ENCODE results near the gene COL18A1. TPM values are rescaled to one million over a fixed set of nuclear protein-coding genes. Genes with fewer than 3 reads are reported as not detected.
A peak's percentile ranks its signal among the peaks of the same experiment; 100 is the strongest.

The COL18A1 gene
- total and polyA plus RNA-seq, 3 experiments from 2014 or later = 1.9 to 4.7 (median 2.2) TPM

DNA sequence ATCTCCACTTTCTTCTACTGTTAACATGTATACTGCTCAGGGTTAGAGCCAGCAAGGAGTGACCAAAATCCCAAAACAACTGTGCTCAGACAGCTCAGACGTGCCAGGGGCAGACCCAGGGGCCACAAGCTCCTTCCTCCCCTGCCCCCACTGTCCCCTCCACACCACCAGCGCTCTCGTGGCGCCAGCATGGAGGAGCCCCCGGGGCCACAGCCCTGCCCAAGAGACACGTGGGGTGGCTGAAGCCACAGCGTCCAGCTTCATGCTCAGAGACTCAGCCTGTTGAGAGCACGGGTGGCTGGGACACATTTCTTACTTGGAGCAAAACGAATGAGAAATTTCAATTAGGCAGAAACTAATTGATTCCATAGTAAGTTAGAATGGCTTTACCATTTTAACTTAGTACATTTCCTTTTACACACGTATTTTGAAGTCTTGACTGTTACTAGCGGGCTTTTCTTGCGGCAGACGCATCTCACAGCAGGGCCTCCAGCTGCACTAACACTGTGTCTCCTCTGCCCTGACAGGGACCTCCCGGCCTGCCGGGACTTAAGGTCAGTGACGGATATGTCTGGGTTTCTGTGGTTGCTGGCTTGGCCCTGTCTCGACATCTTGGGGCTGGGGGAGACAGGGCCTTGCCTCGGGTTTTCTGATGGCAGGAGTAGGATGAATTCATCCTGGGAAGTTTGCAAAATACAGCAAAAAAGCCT is 83.1 kb downstream of the COL18A1 start:
- Mint-ChIP-seq H3K4me1 (peaks cover 9 to 17% (median 17%) of the 10 kb centered on the region in 3 donors), H3K4me3 (no peak overlapping the region), H3K27ac (peak overlapping the region in 1 of 8 donors; percentile 19), H3K9me3 (no peaks in the 10 kb centered on the region), H3K27me3 (no peaks in the 10 kb centered on the region), H3K36me3 (peaks cover 0 to 3% (median 0%) of the 10 kb centered on the region in 3 donors)
- Histone ChIP-seq H3K4me3 (ENCODE audit: low read length) (no peak overlapping the region), H3K27ac (ENCODE audit: low read depth, low read length) (no peak overlapping the region), H3K36me3 (ENCODE audit: insufficient read depth, low read length) (no peaks in the 10 kb centered on the region), H3K9me3 (ENCODE audit: low read length) (no peaks in the 10 kb centered on the region), H3K4me1 (ENCODE audit: insufficient read depth, low read length) (peaks cover 4% of the 10 kb centered on the region), H3K27me3 (ENCODE audit: insufficient read depth, low read length, poor library complexity, severe bottlenecking) (no peaks in the 10 kb centered on the region)
- no peak for DNase-seq
- ChIA-PET CTCF (no interaction called here), POLR2A (no interaction called here)

DNA sequence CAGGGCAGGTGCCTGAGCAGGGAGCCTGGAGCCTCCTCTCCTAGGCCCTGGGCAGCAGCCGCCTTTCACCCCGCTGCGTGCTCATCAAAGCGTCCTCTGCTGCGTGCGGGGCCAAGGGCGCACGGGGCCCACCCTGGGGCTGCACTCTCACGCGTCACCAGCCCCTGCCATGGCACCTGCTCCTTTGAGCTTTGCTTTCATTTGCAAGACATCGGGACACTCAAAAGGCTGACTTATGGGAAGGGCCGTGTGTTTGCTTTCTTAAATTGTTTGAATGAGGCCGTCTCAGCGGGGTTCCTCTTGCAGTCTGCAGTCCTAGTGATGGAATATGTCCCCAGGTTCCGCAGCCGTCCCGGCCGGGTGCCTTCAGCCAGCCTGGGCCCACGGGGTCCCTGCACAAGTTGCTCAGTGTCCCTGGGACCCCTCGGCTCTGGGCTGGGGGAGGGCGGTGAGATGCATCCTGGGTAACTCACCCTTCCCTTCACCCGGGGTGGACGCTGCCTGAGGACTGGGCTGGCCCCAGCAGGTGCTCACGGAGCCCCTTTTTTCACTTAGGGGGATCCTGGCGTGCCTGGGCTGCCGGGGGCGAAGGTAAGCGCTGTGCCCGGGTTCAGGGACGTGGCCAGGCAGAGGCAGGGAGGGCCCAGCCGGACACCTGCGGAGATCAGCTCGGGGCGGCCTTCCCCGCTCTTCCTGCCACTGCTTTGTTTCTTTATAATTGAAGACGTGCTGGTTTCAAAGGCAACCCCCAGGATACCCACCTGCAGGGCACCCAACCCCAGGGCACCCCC is 84.2 kb downstream of the COL18A1 start:
- Mint-ChIP-seq H3K9me3 (no peaks in the 10 kb centered on the region), H3K36me3 (peaks cover 0 to 3% (median 0%) of the 10 kb centered on the region in 3 donors), H3K4me1 (peaks cover 3 to 8% (median 6%) of the 10 kb centered on the region in 3 donors), H3K4me3 (no peak overlapping the region), H3K27ac (no peak overlapping the region), H3K27me3 (no peaks in the 10 kb centered on the region)
- H3K36me3 ChIP-seq (ENCODE audit: insufficient read depth, low read length) = no peaks in the 10 kb centered on the region
- DNase-seq = no peak
- H3K27me3 ChIP-seq (ENCODE audit: insufficient read depth, low read length, poor library complexity, severe bottlenecking) = no peaks in the 10 kb centered on the region
- no peaks in the 10 kb centered on the region for H3K9me3 ChIP-seq (ENCODE audit: low read length)
- no peak overlapping the region for H3K27ac ChIP-seq (ENCODE audit: low read depth, low read length)
- POLR2A ChIA-PET = no interaction called here
- peaks cover 4% of the 10 kb centered on the region for H3K4me1 ChIP-seq (ENCODE audit: insufficient read depth, low read length)
- CTCF ChIA-PET = no interaction called here
- no peak overlapping the region for H3K4me3 ChIP-seq (ENCODE audit: low read length)

DNA sequence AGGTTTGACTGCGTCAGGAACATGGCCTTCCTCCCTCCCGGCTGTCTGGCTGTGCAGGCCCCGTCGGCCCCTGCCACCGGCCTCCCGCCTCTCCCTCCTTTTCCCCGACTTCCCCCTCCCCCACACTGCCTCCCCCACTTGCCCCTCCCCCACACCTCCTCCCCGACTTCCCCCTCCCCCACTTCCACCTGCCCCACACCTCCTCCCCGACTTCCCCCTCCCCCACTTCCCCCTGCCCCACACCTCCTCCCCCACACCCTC is 84.7 kb downstream of the COL18A1 start:
- Mint-ChIP-seq H3K36me3 (peaks cover 0 to under 1% (median 0%) of the 10 kb centered on the region in 3 donors), H3K9me3 (no peaks in the 10 kb centered on the region), H3K4me3 (no peak overlapping the region), H3K27ac (no peak overlapping the region), H3K4me1 (peaks cover 0 to 3% (median under 1%) of the 10 kb centered on the region in 3 donors), H3K27me3 (no peaks in the 10 kb centered on the region)
- CTCF ChIA-PET = no interaction called here
- H3K4me3 ChIP-seq (ENCODE audit: low read length) = no peak overlapping the region
- H3K27me3 ChIP-seq (ENCODE audit: insufficient read depth, low read length, poor library complexity, severe bottlenecking) = no peaks in the 10 kb centered on the region
- peaks cover 4% of the 10 kb centered on the region for H3K4me1 ChIP-seq (ENCODE audit: insufficient read depth, low read length)
- POLR2A ChIA-PET = no interaction called here
- DNase-seq = no peak
- H3K36me3 ChIP-seq (ENCODE audit: insufficient read depth, low read length) = no peaks in the 10 kb centered on the region
- H3K27ac ChIP-seq (ENCODE audit: low read depth, low read length) = no peak overlapping the region
- no peaks in the 10 kb centered on the region for H3K9me3 ChIP-seq (ENCODE audit: low read length)

DNA sequence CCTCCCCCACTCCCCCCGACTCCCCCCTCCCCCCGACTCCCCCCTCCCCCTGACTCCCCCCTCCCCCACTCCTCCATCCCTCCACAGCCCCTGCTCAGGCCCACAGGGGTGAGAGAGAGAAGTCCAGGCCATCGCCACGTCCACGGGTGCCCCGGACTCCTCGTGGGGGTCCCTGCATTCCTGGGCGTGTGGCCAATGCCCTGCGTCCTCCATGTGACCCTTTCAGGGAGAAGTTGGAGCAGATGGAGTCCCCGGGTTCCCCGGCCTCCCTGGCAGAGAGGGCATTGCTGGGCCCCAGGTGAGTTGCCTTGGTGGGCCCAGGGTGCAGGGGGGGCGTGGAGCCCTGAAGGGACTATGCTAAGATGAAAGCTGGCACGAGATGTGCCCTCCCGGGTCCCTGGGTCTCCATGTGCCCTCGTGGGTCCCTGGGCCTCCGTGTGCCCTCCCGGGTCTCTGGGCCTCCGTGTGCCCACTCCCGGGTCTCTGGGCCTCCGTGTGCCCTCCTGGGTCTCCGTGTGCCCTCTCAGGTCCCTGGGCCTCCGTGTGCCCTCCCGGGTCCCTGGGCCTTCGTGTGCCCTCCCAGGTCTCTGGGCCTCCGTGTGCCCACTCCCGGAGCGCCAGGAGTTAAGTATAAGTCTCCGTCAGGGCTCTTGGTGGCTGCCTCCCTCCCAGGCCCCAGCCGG is 85.2 kb downstream of the COL18A1 start:
- no peak overlapping the region for H3K4me3 Mint-ChIP-seq
- H3K9me3 Mint-ChIP-seq = no peaks in the 10 kb centered on the region
- H3K27ac Mint-ChIP-seq = no peak overlapping the region
- H3K4me1 Mint-ChIP-seq = peaks cover 0 to 3% (median 0%) of the 10 kb centered on the region in 3 donors
- Histone ChIP-seq H3K9me3 (ENCODE audit: low read length) (no peaks in the 10 kb centered on the region), H3K4me1 (ENCODE audit: insufficient read depth, low read length) (peaks cover 4% of the 10 kb centered on the region), H3K27ac (ENCODE audit: low read depth, low read length) (no peak overlapping the region), H3K4me3 (ENCODE audit: low read length) (no peak overlapping the region), H3K36me3 (ENCODE audit: insufficient read depth, low read length) (no peaks in the 10 kb centered on the region), H3K27me3 (ENCODE audit: insufficient read depth, low read length, poor library complexity, severe bottlenecking) (no peaks in the 10 kb centered on the region)
- H3K27me3 Mint-ChIP-seq = no peaks in the 10 kb centered on the region
- H3K36me3 Mint-ChIP-seq = no peaks in the 10 kb centered on the region
- POLR2A ChIA-PET = no interaction called here
- CTCF ChIA-PET = no interaction called here
- no peak for DNase-seq

DNA sequence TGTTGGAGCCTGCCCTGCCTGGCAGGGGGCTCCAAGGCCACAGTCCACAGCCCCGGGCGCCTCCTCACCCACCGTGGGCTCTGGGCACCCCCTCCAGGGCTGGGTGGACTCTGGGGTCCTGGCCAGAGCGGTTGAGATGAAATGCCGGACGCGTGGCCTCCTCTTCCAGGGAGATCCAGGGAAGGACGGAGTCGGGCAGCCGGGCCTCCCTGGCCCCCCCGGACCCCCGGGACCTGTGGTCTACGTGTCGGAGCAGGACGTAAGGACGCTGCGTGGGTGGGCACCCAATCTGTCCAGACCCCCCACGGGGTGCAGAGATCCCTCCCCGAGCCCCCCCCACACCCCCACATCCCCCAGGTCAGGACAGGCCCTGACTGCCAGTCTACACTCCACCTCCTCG is 86.1 kb downstream of the COL18A1 start:
- Mint-ChIP-seq H3K27ac (no peak overlapping the region), H3K27me3 (no peaks in the 10 kb centered on the region), H3K36me3 (no peaks in the 10 kb centered on the region), H3K4me1 (peaks cover 0 to 3% (median 0%) of the 10 kb centered on the region in 3 donors), H3K4me3 (no peak overlapping the region), H3K9me3 (no peaks in the 10 kb centered on the region)
- Histone ChIP-seq H3K27ac (ENCODE audit: low read depth, low read length) (no peak overlapping the region), H3K27me3 (ENCODE audit: insufficient read depth, low read length, poor library complexity, severe bottlenecking) (no peaks in the 10 kb centered on the region), H3K9me3 (ENCODE audit: low read length) (no peaks in the 10 kb centered on the region), H3K4me3 (ENCODE audit: low read length) (no peak overlapping the region), H3K4me1 (ENCODE audit: insufficient read depth, low read length) (peaks cover 4% of the 10 kb centered on the region), H3K36me3 (ENCODE audit: insufficient read depth, low read length) (no peaks in the 10 kb centered on the region)
- POLR2A ChIA-PET = no interaction called here
- CTCF ChIA-PET = no interaction called here
- DNase-seq = no peak

DNA sequence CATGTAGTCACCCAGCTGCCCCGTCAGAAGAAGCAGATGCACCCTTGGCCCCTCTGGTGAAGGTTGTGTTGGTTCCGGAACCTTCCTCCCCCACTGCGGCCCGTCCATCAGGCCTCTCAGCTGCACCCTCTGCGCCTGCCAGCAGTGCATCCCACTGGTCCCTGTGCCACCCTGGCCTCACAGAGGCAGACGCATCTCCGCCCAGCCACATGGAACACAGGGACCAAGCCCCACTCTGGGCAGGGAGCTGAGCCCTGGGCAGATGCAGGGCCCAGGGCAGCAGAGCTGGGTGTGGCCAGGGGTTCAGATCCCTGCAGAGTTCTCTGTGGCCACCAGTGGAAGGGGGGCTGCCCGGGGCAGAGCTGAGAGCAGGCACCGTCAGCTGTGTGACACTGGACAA is 86.7 kb downstream of the COL18A1 start:
- no peak for DNase-seq
- ChIA-PET CTCF (no interaction called here), POLR2A (no interaction called here)
- Mint-ChIP-seq H3K27me3 (no peaks in the 10 kb centered on the region), H3K4me3 (no peak overlapping the region), H3K27ac (no peak overlapping the region), H3K4me1 (peaks cover 0 to 3% (median 0%) of the 10 kb centered on the region in 3 donors), H3K9me3 (no peaks in the 10 kb centered on the region), H3K36me3 (no peaks in the 10 kb centered on the region)
- Histone ChIP-seq H3K4me1 (ENCODE audit: insufficient read depth, low read length) (peaks cover 4% of the 10 kb centered on the region), H3K9me3 (ENCODE audit: low read length) (no peaks in the 10 kb centered on the region), H3K27ac (ENCODE audit: low read depth, low read length) (no peak overlapping the region), H3K36me3 (ENCODE audit: insufficient read depth, low read length) (no peaks in the 10 kb centered on the region), H3K4me3 (ENCODE audit: low read length) (no peak overlapping the region), H3K27me3 (ENCODE audit: insufficient read depth, low read length, poor library complexity, severe bottlenecking) (no peaks in the 10 kb centered on the region)

DNA sequence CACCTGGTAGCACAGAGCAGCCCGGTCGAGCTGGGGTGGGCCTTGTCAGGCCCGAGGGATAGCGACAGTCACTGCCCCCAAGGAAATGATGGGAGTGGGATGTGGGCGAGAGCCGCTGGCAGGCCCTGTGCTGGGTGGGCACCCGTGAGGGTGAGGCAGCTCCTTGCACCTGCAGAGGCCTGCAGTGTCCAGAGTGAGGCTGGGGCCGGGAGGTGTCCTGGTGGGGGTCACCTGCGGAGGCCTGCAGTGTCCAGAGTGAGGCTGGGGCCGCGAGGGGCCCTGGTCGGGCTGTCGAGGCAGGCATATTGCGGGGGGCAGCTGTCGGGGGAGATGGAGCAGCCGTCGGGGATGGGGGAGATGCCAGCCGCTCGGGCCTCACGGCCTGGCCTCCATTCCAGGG is 87.8 kb downstream of the COL18A1 start:
- Mint-ChIP-seq H3K27ac (no peak overlapping the region), H3K4me3 (no peak overlapping the region), H3K9me3 (no peaks in the 10 kb centered on the region), H3K4me1 (peaks cover 0 to 3% (median 0%) of the 10 kb centered on the region in 3 donors), H3K36me3 (no peaks in the 10 kb centered on the region), H3K27me3 (no peaks in the 10 kb centered on the region)
- no peak for DNase-seq
- Histone ChIP-seq H3K9me3 (ENCODE audit: low read length) (no peaks in the 10 kb centered on the region), H3K27me3 (ENCODE audit: insufficient read depth, low read length, poor library complexity, severe bottlenecking) (no peaks in the 10 kb centered on the region), H3K27ac (ENCODE audit: low read depth, low read length) (no peak overlapping the region), H3K4me3 (ENCODE audit: low read length) (no peak overlapping the region), H3K4me1 (ENCODE audit: insufficient read depth, low read length) (peaks cover 4% of the 10 kb centered on the region), H3K36me3 (ENCODE audit: insufficient read depth, low read length) (no peaks in the 10 kb centered on the region)
- ChIA-PET CTCF (no interaction called here), POLR2A (no interaction called here)

DNA sequence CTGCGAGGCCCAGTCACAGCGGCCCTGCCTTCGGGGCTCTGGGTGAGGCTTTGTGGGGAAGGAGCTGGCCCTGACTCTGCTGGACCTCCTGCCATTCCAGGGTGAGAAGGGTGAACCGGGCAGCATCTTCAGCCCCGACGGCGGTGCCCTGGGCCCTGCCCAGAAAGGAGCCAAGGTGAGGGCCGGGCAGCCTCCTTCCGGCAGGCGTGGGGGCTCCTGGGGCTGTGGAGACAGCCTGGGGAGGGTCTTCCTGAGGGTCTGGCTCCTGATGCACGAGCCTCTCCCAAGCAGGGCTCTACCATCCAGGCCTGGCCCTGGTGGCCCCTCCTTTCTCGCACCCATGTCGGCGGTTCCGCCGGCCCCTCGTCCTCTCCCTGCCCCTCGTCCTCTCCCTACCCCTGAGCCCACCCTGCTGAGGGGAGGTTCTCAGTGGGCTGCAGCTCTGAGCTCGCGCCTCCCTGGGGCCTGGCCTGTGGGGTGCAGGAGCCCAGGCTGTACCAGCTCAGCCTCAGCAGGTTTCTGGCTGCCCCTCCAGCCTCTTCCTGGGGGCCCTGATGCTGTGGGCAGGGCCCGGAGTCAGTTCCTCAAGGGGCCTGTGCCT is 88.5 kb downstream of the COL18A1 start:
- ChIA-PET POLR2A (no interaction called here), CTCF (no interaction called here)

More for the DNA sequence above, 88.5 kb downstream of the COL18A1 start:
- H3K4me1 Mint-ChIP-seq = no peaks in the 10 kb centered on the region
- Histone ChIP-seq H3K9me3 (ENCODE audit: low read length) (no peaks in the 10 kb centered on the region), H3K36me3 (ENCODE audit: insufficient read depth, low read length) (no peaks in the 10 kb centered on the region), H3K4me3 (ENCODE audit: low read length) (no peak overlapping the region), H3K27ac (ENCODE audit: low read depth, low read length) (no peak overlapping the region), H3K27me3 (ENCODE audit: insufficient read depth, low read length, poor library complexity, severe bottlenecking) (no peaks in the 10 kb centered on the region), H3K4me1 (ENCODE audit: insufficient read depth, low read length) (peaks cover 4% of the 10 kb centered on the region)
- no peak overlapping the region for H3K27ac Mint-ChIP-seq
- no peak overlapping the region for H3K4me3 Mint-ChIP-seq
- no peak for DNase-seq
- no peaks in the 10 kb centered on the region for H3K36me3 Mint-ChIP-seq
- H3K9me3 Mint-ChIP-seq = no peaks in the 10 kb centered on the region
- no peaks in the 10 kb centered on the region for H3K27me3 Mint-ChIP-seq

Measured in CD8-positive, alpha-beta memory T cell (primary cell).